Vagina (tissue), 2 donors: Measurements from ENCODE around the gene SNED1. TPM values are rescaled to one million over a fixed set of nuclear protein-coding genes. Genes with fewer than 3 reads are reported as not detected.
"Not testable (repeated sequence)": the region's sequence is repeated elsewhere in the genome, so short reads cannot be mapped to it uniquely, and the experiment has no call there.

Experiments
- DNase-seq, 2 donors: peaks; one replicate each; pipeline ENCODE4 v3.0.0-alpha.2; 2017; ENCODE audit errors: extremely low spot score in 2 of 2
- H3K27ac ChIP-seq: fragments of 200-600 bp; sonication (generic); one replicate; pipeline ENCODE4 v1.5.1; 2019
- H3K27me3 ChIP-seq: fragments of 200-600 bp; sonication (generic); one replicate; pipeline ENCODE4 v1.5.1; 2019
- H3K36me3 ChIP-seq, 2 donors: fragments of 200-600 bp; sonication (generic); one replicate each; pipeline ENCODE4 v1.5.1; 2017 to 2019
- H3K4me1 ChIP-seq: fragments of 200-600 bp; sonication (generic); one replicate; pipeline ENCODE4 v1.5.1; 2019
- H3K4me3 ChIP-seq, 2 donors: fragments of 200-600 bp; sonication (generic); 1 replicate in 1 of 2; 2 replicates in 1 of 2; pipeline ENCODE4 v1.5.1; 2016 to 2019
- H3K9me3 ChIP-seq: fragments of 200-600 bp; sonication (generic); one replicate; pipeline ENCODE4 v1.5.1; 2019
- POLR2A ChIP-seq, 2 donors: fragments of 450-650 bp; IDR thresholded peaks; one replicate each; pipeline ENCODE4 v1.6.1; 2017; ENCODE audit warnings: antibody characterized with exemption in 2 of 2, mild to moderate bottlenecking in 2 of 2, moderate library complexity in 2 of 2
- POLR2AphosphoS5 ChIP-seq, 2 donors: sonication (generic); formaldehyde crosslinking; IDR thresholded peaks; one replicate each; pipeline ENCODE4 v1.9.0; 2017; ENCODE audit warnings: antibody characterized with exemption in 2 of 2, mild to moderate bottlenecking in 2 of 2, low read depth in 1 of 2; ENCODE audit not compliant: insufficient read depth in 1 of 2
- intact Hi-C: fragments of 100-400 bp; cut with DNase I; formaldehyde crosslinking; loops from one replicate; pipeline ENCODE4 v1.15.1; 2023
- total RNA-seq: library from RNA; depleted of rRNA; stranded (reverse); fragments of >200 nt; gene quantifications from one replicate; pipeline ENCODE4 v1.2.3, GENCODE V29; 2016
- TF ChIP-seq, protein P1 (sequence below), 3 experiments: fragments of 450-650 bp in 2 of 3; fragments of 200-600 bp in 1 of 3; sonication (generic) in 1 of 3; IDR thresholded peaks; one replicate each; pipeline ENCODE4 v1.5.1; 2017 to 2019; ENCODE audit warnings: antibody characterized with exemption in 3 of 3, mild to moderate bottlenecking in 2 of 3, moderate library complexity in 2 of 3

The SNED1 gene
- total RNA-seq, 1 donor from 2014 or later, result 55.5 TPM

- no peaks in the 10 kb centered on the region for H3K9me3 ChIP-seq
- TF ChIP-seq POLR2AphosphoS5 (IDR thresholded peaks at IDR 0.05; ENCODE audit: insufficient read depth in 1 of 2, low read depth in 1 of 2) (peak; percentile 88), POLR2A (IDR thresholded peaks at IDR 0.05) (no peak)
- TF ChIP-seq, protein P1, sequence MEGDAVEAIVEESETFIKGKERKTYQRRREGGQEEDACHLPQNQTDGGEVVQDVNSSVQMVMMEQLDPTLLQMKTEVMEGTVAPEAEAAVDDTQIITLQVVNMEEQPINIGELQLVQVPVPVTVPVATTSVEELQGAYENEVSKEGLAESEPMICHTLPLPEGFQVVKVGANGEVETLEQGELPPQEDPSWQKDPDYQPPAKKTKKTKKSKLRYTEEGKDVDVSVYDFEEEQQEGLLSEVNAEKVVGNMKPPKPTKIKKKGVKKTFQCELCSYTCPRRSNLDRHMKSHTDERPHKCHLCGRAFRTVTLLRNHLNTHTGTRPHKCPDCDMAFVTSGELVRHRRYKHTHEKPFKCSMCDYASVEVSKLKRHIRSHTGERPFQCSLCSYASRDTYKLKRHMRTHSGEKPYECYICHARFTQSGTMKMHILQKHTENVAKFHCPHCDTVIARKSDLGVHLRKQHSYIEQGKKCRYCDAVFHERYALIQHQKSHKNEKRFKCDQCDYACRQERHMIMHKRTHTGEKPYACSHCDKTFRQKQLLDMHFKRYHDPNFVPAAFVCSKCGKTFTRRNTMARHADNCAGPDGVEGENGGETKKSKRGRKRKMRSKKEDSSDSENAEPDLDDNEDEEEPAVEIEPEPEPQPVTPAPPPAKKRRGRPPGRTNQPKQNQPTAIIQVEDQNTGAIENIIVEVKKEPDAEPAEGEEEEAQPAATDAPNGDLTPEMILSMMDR (IDR thresholded peaks at IDR 0.05), result no peak
- peaks cover 31% of the 10 kb centered on the region for H3K4me1 ChIP-seq
- DNase-seq, result peak in 1 of 2 donors; percentile 89
- peaks cover 0 to 20% of the 10 kb centered on the region in 2 donors for H3K36me3 ChIP-seq
- H3K4me3 ChIP-seq, result peak within 1 kb of the TSS; percentile 67 to 93
- intact Hi-C loops, result loop anchor here (10.0 kb wide), 1 partner anchor 112 kb away; no protein-coding TSS in a partner anchor
- H3K27ac ChIP-seq, result peak within 1 kb of the TSS; percentile 86
- H3K27me3 ChIP-seq, result no peaks in the 10 kb centered on the region
These were observed 103.9 kb downstream of the SNED1 start, which contains the start of gene MTERF4 for GRCh38 chr2:241102239-241102803. Gene MTERF4 (minus strand): TSS chr2:241102287. CDS start chr2:241102273, 14 bp downstream.

- peaks cover 31% of the 10 kb centered on the region for H3K4me1 ChIP-seq
- H3K27me3 ChIP-seq, result no peaks in the 10 kb centered on the region
- peak in 1 of 2 donors; percentile 31 for DNase-seq
- peaks cover 0 to 15% of the 10 kb centered on the region in 2 donors for H3K36me3 ChIP-seq
- no peaks in the 10 kb centered on the region for H3K9me3 ChIP-seq
- TF ChIP-seq, protein P1 (IDR thresholded peaks at IDR 0.05), result no peak
- TF ChIP-seq POLR2AphosphoS5 (IDR thresholded peaks at IDR 0.05; ENCODE audit: insufficient read depth in 1 of 2, low read depth in 1 of 2) (no peak), POLR2A (IDR thresholded peaks at IDR 0.05) (no peak)
- peak overlapping the region; percentile 86 for H3K27ac ChIP-seq
- intact Hi-C loops, result loop anchor here (10.0 kb wide), 1 partner anchor 112 kb away; no protein-coding TSS in a partner anchor
- H3K4me3 ChIP-seq, result peak overlapping the region; percentile 67 to 93
These were observed 104.8 kb downstream of the SNED1 start for GRCh38 chr2:241103176-241103595.

DNA sequence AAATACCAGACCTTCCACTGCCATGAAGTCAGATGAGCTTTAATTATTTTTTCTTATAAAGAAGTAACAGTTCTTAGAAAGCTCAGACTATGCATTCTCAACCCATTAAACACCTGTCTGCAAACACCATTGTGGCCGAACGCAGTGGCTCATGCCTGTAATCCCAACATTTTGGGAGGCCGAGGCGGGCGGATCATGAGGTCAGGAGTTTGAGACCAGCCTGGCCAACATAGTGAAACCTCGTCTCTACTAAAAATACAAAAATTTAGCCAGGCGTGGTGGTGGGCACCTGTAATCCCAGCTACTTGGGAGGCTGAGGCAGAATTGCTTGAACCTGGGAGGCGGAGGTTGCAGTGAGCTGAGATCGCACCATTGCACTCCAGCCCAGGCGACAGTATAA lies 106.2 kb downstream of the SNED1 start:
- not testable (repeated sequence) for H3K9me3 ChIP-seq, H3K27ac ChIP-seq, H3K36me3 ChIP-seq, H3K4me3 ChIP-seq, DNase-seq, H3K27me3 ChIP-seq
- peaks cover 31% of the 10 kb centered on the region for H3K4me1 ChIP-seq
- intact Hi-C loops, result loop anchor here (10.0 kb wide), 1 partner anchor 110 kb away; no protein-coding TSS in a partner anchor

DNA sequence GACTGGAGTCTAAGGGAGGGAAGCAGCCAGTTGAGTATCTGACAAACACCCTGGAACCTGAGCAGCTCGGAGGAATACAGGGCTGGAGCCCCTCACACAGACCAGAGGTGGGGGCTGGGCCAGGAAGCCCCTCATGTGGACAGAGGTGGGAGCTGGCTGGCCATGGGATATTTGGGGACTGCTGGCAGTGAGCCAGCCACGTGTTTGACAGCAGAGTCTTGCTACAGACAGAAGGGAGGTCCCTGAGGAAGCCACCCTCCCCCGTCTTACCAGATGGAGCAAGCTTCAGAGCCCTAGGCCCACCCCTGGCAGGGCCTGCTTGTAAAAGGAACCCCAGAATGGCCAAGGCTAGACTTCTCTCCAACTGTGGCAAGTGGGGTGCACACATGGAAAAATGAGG lies 107.2 kb downstream of the SNED1 start:
- intact Hi-C loops, result loop anchor here (10.0 kb wide), 1 partner anchor 109 kb away; no protein-coding TSS in a partner anchor
- peaks cover 21% of the 10 kb centered on the region for H3K4me1 ChIP-seq
- H3K27me3 ChIP-seq, result no peaks in the 10 kb centered on the region
- no peaks in the 10 kb centered on the region for H3K9me3 ChIP-seq
- H3K4me3 ChIP-seq, result no peak overlapping the region
- TF ChIP-seq POLR2A (IDR thresholded peaks at IDR 0.05) (no peak), POLR2AphosphoS5 (IDR thresholded peaks at IDR 0.05; ENCODE audit: insufficient read depth in 1 of 2, low read depth in 1 of 2) (no peak)
- TF ChIP-seq, protein P1 (IDR thresholded peaks at IDR 0.05), result no peak
- DNase-seq, result peak in 1 of 2 donors; percentile 52
- H3K27ac ChIP-seq, result no peak overlapping the region
- no peaks in the 10 kb centered on the region for H3K36me3 ChIP-seq

DNA sequence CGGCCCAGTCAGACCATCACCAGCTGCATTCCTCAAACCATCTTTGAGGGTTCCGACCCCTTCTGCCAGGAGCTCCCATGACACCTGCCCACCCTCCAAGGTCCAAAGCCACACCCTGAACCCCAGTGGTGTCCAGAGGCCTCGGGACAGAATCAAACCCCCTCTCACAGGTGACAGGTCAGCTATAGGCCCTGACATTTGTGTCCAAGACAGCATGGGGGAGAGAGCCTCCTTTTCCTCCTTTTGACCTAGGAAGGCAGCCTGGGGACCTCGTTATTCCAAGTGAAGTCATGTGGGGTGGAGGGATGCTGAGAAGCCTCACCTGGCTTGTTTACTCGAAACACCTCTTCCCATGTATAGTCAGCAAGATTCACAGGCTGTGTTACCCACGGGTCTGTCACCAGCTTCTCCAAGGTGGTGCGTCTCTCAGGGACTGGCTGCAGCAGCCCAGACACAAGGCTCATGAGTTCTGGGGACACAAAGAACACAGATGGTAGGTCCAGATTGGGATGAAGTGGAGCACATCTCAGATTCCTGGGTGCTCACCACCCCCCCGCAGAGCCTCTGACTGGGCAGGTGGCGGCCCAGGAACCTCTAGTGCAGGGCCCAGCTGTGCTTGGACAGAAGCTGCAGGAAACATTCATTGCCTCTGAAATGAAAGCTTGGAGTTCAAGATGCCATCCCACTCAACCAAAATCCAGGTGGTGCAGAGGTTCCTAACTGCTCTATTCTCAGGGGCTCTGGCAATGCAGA lies 108.8 kb downstream of the SNED1 start:
- Histone ChIP-seq H3K4me3 (no peak overlapping the region), H3K27me3 (no peaks in the 10 kb centered on the region), H3K9me3 (no peaks in the 10 kb centered on the region), H3K4me1 (peaks cover 11% of the 10 kb centered on the region), H3K36me3 (no peaks in the 10 kb centered on the region), H3K27ac (no peak overlapping the region)
- no peak for DNase-seq
- no peak for TF ChIP-seq POLR2AphosphoS5 (IDR thresholded peaks at IDR 0.05; ENCODE audit: insufficient read depth in 1 of 2, low read depth in 1 of 2)
- TF ChIP-seq, protein P1 (IDR thresholded peaks at IDR 0.05), result no peak
- no peak for TF ChIP-seq POLR2A (IDR thresholded peaks at IDR 0.05)
- intact Hi-C loops, result loop anchor here (10.0 kb wide), 1 partner anchor 108 kb away; no protein-coding TSS in a partner anchor
